ENCODE results near the gene SIAE.

The SIAE gene

DNA sequence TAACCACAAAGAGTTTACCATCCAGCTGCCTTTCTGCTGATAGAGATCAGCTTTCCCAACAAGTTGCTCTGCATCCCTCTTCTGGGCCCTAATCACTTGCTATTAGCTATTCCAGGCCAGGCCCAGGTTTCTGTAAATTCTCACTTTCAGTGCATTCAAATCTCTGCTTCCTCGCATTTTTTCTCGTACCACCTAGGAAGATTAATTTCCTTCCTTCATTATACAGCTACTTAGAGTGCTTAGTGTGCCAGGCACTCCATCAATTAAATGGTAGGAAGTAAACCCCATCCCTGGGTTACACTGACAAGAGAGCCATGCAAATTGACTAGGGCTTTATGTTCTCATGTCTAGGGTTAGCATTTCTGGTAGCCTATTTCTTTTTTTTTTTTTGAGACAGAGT is 9.7 kb downstream of the SIAE start:
- DNase-seq, result no peak

DNA sequence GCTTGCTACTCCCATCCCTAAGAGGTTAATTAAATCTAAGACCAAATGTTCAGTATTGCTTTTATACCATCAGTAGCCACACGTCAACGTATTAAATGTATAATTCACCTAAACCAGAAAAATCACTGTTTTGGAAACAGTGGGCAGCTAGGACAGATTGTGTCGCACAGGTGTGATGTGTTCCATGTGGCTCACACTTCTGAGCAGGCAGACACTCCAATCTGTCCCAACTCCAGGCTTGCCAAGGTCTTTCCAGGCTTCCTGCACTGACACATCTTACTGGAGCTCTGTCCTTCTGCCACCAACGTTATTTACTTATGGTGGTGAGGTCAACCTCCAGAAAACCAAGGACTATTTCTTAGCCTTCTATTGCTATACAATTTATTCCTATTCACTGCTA is 11.4 kb downstream of the SIAE start:
- no peak for DNase-seq

DNA sequence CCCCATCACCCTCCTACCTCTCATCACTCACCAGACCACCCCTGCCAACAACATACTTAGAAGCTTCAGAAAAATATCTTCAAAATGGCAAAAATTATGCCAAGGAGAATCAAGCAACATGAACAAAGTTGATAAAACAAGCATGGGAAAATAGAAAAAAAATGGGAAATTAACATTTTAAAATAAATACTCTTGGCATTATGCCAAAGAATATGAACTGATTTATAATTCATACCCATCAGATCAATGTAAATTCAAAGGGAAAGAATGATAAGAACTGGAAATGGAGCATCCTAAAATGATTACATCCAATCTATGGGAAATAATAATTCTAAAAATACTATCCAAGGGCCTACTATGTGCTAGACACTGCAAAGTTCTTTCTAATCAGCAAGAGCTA is 12.0 kb downstream of the SIAE start:
- DNase-seq, result no peak

DNA sequence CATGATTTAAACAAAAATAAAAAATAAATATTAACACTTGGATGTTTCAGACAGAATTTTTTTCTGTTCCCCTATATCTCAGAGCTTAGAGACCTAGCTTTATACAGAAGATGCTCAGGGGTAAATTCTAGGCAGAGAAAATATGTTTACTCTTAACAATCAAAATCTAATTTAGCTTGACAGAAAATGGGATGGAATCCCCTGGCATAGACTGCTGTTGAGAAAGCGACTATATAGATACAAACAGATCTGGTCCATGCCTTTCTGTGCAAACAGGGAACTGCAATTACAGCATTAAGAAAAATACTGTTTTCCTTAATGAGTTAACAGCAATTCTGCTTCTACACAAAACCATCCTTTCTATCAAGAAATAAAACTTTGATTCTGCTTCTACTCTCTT is 14.6 kb downstream of the SIAE start:
- no peak for DNase-seq

DNA sequence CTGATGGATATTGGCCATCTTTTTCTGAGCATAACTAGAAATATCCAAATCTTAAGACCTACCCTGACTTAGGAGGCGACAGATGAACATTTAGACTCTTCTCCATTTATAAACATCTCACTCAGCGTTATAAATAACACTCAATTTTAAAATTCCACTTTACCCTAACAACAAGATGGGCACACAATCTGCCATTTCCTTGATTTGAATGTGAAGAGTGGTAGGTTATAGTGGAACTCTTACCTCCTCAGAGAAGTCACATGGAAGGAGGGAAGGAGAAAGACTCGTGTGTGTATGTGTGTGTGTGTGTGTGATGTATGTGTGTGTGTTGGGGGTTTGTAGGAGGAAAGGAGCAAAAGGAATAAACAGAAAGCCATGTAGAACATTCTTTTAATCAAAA is 15.0 kb downstream of the SIAE start:
- no peak for DNase-seq

DNA sequence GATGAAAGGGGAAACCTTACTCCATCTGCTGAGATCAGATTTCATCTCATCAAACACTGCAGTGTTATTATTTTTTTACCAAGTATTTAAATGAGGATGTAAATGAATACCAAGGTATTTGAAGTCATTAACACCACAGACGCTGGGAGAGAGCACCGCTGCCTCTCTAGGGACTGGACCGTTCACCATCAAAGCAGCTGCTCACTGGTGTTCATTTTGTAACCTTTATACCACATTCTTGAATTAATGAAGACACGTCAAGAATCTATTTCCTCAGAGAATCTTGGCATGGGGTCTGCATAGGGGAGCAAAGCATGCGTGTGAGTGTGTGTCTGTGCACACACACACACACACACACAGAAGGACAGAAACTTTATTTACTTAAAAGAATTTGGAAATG is 15.6 kb downstream of the SIAE start:
- no peak for DNase-seq

DNA sequence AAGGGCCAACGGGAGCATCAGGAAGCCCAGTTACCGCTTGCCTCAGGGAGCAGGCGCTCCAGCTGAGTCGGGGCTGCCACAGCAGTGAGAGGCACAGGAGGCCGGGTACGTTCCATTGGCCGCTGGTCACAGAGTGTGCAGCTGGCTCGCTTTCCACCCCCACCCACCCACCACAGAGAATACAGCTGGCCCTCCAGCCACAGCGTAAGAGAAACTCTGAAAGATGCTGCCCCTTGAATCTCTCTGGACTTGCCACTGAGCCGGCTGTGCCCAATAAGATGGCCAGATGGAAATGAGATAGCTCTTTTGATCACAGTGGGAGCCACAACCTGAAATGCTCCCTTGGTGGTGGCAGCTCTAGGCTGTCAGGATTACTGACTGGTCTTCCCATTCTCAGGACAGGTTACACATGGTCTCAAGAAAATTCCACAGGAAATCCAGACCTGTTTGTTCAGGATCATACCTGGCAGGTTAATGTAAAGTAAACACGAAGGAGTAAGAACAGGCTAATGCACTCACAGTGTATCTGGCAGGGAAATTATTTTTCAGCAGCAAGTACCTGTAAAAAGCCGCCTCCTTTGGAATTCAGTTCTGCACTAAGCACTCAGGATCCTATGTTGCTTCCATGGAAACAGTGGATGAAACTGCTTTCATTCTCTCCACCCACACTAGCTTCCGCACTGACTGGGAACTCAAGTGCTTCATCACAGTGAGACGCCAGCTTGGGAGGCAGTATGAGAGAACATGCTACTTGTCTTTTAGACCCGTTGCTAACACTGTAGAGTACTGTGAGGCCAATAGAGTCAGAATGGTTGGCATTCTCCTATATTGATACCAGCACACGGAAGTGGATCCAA is 16.5 kb downstream of the SIAE start:
- DNase-seq, result no peak

DNA sequence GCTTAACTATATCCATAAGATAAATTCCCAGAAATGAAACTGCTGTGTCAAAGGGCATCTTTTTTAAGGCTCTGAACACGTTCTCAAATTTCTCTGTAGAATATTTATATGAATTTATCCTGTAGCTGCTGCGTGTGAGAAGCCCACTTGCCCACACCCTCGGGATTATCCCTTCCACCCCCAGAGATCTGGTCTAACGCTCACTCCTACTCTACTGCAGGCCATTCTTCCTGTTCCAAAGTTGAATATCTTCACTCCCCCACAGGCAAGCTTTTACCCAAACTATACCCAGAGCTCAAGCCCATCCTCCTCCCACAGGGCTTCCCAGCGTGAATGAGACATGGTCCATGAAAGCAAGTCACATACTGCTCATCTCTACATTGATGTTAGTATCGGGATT is 24.9 kb downstream of the SIAE start:
- DNase-seq, result no peak

DNA sequence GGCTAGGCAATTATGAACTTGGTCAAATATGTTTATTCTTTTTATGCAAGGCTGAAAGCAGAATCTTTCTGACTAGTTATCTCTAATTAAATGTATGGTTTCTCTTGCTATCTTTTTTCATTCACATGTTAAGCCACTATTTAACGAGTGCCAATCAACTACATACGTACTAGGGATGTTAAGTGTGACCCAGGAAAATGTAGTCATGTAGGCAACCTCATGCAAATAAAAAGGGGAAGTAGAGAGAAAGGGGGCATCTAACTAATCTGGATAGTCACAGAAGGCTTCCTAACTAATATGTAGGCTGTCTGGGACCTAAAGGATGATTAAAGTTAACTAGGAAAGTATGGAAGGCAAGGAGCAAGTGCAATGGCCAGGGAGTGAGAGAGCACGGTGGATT is 27.4 kb downstream of the SIAE start:
- no peak for DNase-seq

DNA sequence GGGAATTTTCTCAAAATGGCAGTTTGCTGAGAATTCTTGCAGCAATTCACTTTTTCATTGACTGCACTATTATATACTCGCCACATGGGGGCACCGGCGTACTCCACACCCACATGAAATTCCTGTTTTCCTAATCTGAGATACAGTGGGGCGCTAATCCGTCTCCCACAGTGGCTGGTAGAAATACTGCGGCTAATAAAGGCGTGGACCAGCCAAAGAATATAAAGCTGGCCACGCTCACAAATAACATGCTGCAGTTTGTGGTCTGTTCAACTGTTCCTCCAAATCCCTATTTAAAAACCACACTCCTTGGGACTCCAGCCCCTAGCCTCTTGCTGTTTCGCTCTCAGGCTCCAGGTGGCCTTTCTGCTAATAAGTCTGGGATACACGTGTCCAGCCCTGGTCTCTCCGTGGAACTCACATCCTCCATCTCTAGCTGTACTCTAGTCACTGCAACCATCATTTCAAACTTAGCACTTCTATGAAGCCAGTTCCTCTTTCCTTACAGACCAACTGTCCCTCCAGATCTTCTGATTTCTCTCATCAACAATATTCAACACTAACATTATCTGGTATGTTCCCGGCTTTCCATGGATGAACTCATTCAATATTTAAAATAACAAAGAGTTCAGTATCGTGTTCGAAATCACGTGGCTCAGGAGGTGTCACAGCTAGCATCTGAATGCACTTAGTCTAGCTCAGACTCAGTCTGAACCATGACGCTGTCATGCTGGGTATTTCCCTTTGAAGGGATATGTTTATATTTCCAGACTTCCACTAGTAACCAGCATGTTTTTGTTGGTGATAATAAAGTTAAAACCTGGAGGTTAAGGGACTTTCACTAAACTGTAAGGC is 28.9 kb downstream of the SIAE start:
- DNase-seq, result peak; percentile 20

DNA sequence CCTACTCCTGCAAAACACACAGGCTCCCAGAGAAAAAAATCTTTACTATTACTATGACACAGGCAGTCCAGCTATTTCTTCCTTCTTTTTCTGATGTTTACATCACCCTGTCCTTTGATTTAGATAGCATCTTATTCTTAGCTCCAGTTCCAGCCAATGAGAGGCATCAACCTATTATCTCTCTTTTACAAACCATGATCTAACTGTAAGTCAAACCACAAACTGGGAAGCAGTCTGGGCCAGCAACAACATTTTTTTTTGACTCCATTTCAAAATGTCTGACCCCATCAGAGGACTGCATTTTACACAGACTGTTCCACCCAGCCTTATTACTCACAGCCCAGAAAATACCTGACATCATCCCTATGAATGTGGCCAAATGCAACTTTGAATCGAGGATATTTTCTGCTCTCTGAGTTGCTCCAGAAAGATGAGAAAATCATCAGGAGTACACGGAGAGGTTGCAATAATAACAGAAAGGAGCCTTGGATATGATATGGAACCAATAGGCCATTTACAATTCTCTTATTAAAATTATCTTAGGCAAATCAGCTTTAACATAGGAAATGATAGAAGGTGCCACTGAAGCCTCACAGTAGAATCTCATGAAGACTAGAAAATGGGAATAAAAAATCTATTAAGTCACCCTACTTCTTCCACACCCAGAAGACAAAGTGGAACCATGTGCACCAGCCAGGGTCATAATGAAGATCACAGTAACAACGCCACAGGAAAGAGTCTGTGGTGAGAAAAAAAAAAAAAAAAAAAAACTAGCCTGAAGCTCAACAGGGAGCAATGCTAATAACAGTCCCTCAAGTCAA is 29.7 kb downstream of the SIAE start:
- DNase-seq, result no peak

DNA sequence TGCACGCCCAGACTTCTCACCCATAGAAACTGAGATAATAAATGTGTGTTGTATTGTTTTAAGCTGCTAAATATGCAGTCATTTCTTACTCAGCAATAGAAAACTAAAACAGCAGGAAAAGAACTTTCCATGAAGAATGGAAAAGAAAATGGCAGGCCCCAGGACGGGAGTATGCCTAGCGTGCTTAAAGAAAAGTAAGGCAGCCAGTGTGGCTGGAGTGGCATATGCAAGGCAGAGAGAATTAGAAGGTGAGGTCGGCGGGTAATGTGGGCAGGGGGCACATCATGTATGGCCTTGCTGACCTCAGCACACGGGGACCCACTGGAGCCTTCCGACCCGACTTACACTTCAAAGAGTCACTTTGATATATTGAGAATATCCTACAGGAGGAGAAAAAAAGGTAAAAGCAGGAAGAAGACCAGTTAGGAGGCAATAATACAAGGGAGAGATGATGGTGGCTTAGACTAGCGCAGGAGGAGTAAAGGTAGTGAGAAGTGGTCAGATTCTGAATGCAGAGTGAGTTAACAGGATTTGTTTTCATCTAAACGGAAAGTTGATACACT is 30.4 kb downstream of the SIAE start:
- no peak for DNase-seq

DNA sequence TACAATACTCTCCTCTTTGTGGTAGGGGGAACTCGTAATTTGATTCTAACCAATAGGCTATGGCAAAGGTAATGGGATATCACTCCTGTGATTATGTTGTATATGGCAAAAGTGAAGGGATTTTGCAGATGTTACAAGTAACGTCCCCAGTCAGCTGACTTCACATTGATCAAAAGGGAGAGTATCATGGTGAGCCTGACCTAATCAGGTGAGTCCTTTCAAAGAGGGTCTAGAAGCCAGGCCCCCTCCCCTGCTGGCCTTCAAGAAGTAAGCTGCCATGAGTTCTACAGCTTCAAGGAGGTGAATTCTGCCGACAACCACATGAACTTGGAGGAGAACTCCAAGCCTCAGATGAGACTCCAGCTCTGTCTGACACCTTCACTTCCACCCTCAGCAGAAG is 30.9 kb downstream of the SIAE start:
- DNase-seq, result no peak

DNA sequence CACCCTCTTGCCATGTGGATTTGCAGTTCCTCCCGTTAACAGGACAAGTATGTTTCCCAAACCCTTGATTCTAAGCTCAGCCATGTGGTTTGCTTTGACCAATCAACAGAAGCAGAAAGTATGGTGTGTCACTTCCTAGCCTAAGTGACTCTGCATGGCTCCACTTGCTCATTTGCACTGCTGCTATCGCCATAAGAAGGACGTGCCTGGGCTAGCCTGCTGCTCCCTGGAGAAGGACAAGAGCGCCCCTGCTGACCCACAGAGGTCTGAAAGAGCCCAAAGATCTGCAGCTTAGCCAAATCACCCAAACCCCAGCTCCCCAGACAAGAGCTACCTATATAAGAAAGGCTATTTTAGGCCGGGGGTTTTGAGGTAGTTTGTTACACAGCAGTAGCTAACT is 32.9 kb downstream of the SIAE start:
- DNase-seq, result no peak

DNA sequence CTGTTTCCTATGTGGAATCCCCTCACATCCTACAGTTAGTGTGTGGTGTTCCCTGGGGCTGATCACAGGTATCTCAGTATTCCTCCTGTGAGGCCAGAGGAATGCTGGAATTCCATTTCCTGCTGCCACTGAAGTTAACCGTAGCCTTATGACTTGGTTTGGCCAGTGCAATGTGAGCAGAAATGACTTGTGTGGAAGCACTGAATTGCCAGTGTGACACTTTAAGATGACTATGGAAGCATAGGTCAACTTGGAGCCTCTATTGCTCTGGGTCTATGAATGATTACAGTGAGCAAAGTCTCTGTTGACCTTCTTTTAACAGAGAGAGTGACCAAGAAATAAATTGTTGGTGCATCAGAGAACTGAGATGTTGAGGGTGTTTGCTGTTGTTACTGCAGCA is 34.4 kb downstream of the SIAE start:
- DNase-seq, result no peak

DNA sequence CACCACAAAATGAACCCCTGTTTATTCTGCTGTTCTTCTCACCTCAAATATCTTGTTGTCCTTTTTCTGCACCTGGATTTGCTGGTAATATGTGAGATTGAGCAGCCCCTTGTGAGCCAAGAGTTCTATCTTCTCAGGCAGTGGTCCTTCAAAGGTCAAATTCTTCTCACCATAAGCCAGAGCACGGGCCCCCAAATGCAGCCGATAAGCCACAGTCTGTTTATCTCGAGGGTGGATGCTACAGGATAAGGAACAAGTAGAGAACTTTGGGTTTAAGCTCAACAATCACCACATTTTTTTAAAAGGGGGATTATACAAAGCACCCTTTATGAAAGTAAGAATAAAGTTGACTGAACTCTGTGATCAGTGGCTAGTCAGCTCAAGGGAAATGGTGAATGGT is 35.0 kb downstream of the SIAE start:
- DNase-seq, result no peak

DNA sequence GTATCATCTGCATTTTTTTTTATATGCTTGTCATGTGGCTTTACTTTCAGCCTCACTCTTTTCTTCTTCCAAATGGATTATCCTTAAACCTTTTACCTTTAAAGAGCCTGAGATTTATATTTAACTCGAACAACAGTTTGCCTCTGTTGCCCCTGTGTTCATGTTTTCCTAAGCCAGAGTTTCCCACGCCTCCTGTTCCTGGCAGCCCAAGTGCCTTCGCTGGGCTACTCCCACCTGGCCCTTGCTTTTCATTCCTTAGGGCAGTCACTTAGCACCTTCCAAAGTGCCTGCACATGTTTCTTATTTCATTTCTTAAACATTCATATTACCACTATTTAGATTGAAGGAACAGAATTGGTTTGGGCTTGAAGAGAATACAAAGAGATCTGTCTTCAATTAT is 37.6 kb downstream of the SIAE start:
- DNase-seq, result no peak

DNA sequence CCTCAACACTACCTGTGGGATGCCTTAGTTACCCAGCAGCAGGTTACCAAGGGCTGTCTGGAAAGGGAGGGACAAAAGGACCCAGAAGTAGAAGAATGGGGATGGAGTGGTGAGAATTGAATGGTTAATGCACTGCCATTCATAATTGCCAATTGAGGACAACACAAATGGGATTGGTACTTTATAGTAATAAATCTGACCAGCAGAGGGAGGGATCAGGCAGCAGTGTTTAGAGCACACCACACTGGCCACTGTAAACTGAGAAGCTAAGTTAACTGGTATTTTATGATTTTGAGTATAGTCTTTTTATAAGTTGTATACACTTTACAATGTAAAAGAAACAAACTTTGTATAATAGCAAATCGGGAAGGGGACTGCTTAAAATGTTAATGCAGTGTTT is 40.2 kb downstream of the SIAE start:
- no peak for DNase-seq

DNA sequence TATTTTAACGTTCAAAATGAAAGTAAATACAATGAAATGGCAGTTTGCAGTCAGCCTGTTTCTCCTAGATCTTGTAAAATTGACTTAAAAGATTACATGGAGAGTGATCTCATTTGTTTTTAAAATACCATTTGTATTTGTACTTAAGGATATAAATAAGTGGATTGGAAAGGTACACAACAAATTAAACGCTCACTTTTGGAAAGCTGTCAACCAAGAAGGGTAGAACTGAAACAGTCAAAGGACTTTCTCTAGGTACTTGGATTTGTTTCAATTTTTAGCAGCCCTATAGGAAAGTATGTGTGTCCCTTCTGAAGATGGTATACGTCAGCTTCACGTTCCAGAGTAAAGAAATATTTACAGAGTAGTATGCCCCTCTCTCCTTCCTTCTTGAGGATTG is 43.6 kb downstream of the SIAE start:
- DNase-seq, result no peak

DNA sequence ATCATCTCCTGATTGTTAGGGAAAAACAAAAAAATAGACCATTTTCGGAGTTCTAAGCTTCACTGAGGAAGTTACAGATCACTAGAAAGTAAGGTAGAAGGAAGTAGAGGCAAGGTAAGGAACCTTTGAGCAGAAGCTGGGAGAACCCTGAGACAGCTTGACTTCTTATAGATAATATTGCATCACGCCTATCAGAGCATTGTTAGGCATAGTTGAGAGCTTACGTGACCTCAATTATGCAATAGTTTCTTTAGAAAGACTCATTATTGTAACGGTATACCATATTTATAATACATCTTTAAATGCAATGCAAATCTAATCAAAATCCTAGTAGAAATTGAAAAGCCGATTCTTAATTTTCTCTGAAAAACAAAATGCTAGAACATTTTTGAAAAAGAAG is 46.0 kb downstream of the SIAE start:
- DNase-seq, result no peak

DNA sequence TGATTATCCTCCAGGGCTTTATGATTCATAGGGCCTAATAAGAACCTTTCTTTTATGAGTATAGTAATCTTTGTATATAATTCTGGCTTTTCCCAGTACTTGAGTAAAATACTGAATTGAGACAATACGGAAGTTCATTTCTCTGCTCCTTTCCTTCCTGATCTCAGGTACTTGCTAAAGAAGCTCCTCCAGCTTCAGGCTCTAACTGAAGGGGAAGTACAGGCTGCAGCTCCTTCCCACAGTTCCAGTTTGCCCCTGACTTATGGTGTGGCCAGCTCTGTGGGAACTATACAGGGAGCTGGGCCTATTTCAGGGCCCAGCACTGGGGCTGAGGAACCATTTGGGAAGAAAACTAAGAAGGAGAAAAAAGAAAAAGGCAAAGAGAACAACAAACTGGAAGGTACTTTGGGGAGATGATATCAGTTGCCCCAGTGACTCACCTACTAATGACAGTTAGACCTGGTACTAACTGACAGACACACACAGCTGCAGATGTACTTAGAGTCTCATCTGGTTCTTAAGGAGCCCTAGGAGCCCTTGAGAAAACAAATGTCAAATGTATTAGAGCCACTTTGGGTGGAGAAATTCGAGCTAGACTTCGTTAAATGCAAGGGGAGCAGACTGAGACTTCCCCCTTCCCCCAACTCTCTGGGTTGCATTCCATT is 47.9 kb downstream of the SIAE start:
- no peak for DNase-seq

DNA sequence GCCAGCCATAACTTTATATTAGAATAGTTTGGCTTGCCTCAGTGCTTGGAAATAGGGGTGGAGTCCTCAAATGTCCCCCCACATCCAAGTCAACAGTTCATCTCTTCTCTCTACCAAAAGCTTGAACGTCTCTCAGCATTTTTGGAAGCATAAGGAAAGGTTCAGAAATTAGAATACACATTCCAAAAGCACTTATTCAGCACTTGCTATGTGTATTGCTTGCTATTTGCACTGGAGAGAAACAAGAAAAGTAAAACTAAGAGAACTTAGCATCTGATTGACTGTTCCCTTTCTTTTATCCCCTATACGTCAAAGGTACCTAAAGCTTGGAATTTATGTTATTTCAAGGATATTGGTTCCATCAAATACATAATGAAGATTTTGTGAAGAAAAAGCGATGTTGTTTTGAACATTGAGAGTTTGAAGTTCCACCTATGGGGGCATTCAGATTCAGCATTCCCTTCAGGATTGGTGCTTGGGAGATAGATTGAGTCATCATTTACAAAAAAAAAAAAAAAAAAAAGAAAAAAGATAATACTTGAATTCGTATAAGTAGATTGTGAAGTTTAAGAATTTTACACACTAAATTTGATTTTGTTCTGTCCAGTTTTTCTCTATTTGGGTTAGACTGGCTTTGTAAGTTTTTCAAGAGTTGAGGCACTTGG is 49.5 kb downstream of the SIAE start:
- no peak for DNase-seq
